HT-29 (cell line): ENCODE measurements around the gene ANKRD52. TPM values are rescaled to one million over a fixed set of nuclear protein-coding genes. Genes with fewer than 3 reads are reported as not detected.

Experiments used
- total RNA-seq: library from RNA; depleted of rRNA; stranded (reverse); fragments of >200 nt; shearing (Covaris generic); gene quantifications from 2 replicates; pipeline ENCODE4 v1.2.3, GENCODE V29; 2014; rRNA removed

The ANKRD52 gene
- total RNA-seq, 1 experiment from 2014 or later: 13.4 TPM

Other genes starting within 250 kb of the ANKRD52 start
- gene IKZF4, start 237.3 kb downstream of the ANKRD52 start, total RNA-seq: 1.1 and 1.9 TPM in 2 replicates
- 171 and 219 TPM in 2 replicates for gene RPS26, start 216.5 kb downstream of the ANKRD52 start, total RNA-seq
- gene ERBB3, start 178.2 kb downstream of the ANKRD52 start, total RNA-seq: 136 and 141 TPM in 2 replicates
- gene PA2G4, start 153.8 kb downstream of the ANKRD52 start, total RNA-seq: 247 and 323 TPM in 2 replicates
- 3,623 and 3,873 TPM in 2 replicates for gene RPL41, start 141.8 kb downstream of the ANKRD52 start, total RNA-seq
- gene ZC3H10, start 140.1 kb downstream of the ANKRD52 start, total RNA-seq: 3.9 and 4.1 TPM in 2 replicates
- gene ESYT1, start 130.1 kb downstream of the ANKRD52 start, total RNA-seq: 81.1 and 103 TPM in 2 replicates
- 45.6 TPM in 2 replicates for gene MYL6B, start 105.8 kb downstream of the ANKRD52 start, total RNA-seq
- gene MYL6, start 100.0 kb downstream of the ANKRD52 start, total RNA-seq: 918 and 956 TPM in 2 replicates
- gene SMARCC2, start 68.9 kb downstream of the ANKRD52 start, total RNA-seq: 15.5 and 20.2 TPM in 2 replicates
- 94.3 and 103 TPM in 2 replicates for gene RNF41, start 36.5 kb downstream of the ANKRD52 start, total RNA-seq
- gene NABP2, start 34.0 kb downstream of the ANKRD52 start, total RNA-seq: 57.1 and 69.9 TPM in 2 replicates
- gene SLC39A5, start 28.3 kb downstream of the ANKRD52 start, total RNA-seq: 8.6 and 10.7 TPM in 2 replicates
- 8.6 and 20.8 TPM in 2 replicates for gene COQ10A, start 8.6 kb upstream of the ANKRD52 start, total RNA-seq
- gene CS, start 41.9 kb upstream of the ANKRD52 start, total RNA-seq: 139 and 154 TPM in 2 replicates
- gene CNPY2, start 57.6 kb upstream of the ANKRD52 start, total RNA-seq: 129 and 152 TPM in 2 replicates
- gene PAN2, start 75.6 kb upstream of the ANKRD52 start, total RNA-seq: 28.8 and 30.9 TPM in 2 replicates
- gene IL23A, start 80.5 kb upstream of the ANKRD52 start, total RNA-seq: 0.08 and 0.36 TPM in 2 replicates
- gene STAT2, start 101.7 kb upstream of the ANKRD52 start, total RNA-seq: 23.4 and 30.6 TPM in 2 replicates
- gene APOF, start 104.5 kb upstream of the ANKRD52 start, total RNA-seq: not detected in 2 replicates
- gene TIMELESS, start 191.0 kb upstream of the ANKRD52 start, total RNA-seq: 19.7 and 21.8 TPM in 2 replicates
- gene MIP, start 196.3 kb upstream of the ANKRD52 start, total RNA-seq: 0.15 and 0.26 TPM in 2 replicates
- gene SPRYD4, start 210.2 kb upstream of the ANKRD52 start, total RNA-seq: 4.4 and 4.5 TPM in 2 replicates
- gene GLS2, start 229.8 kb upstream of the ANKRD52 start, total RNA-seq: 5.7 and 6.9 TPM in 2 replicates